H1 (cell line): Measurements from ENCODE around the gene NMD3. TPM values are rescaled to one million over a fixed set of nuclear protein-coding genes. Genes with fewer than 3 reads are reported as not detected.

Experiments
- CTCF ChIA-PET: fragments of 300-600 bp; sonication (Branson Sonifier 250); formaldehyde crosslinking; loops from one replicate; lab custom pipeline; 2021; ENCODE audit not compliant: partially characterized antibody; lab: Charles Lee
- POLR2A ChIA-PET: fragments of 300-600 bp; sonication (Branson Sonifier 250); formaldehyde crosslinking; loops from one replicate; lab custom pipeline; 2021; ENCODE audit warnings: inconsistent platforms; ENCODE audit not compliant: partially characterized antibody; lab: Charles Lee
- DNase-seq, 2 experiments: peaks; one replicate each; pipeline versions ENCODE4 v3.0.0 to v3.0.0-alpha.2; 2010 to 2022; ENCODE audit warnings: low spot score in 2 of 2, low read depth in 1 of 2, mixed read lengths in 1 of 2
- FAIRE-seq: peaks from 2 replicates; lab custom pipeline; 2011; peaks lifted over from hg19 to GRCh38; lab: Jason Lieb, UNC
- H2AFZ ChIP-seq: 2 replicates; pipeline ENCODE4 v1.8.1; 2012; ENCODE audit warnings: low read length, inconsistent platforms
- H2AK5ac ChIP-seq: 2 replicates; pipeline ENCODE4 v1.6.1; 2013; ENCODE audit warnings: low read depth, low read length
- H2BK120ac ChIP-seq: replicated peaks from 2 replicates; pipeline ENCODE3; 2013; ENCODE audit warnings: low read depth, low read length, inconsistent platforms
- H2BK12ac ChIP-seq: 2 replicates; pipeline ENCODE4 v1.6.1; 2013; ENCODE audit warnings: low read depth, low read length
- H2BK15ac ChIP-seq: 2 replicates; pipeline ENCODE4 v1.6.1; 2013; ENCODE audit warnings: low read length
- H2BK20ac ChIP-seq: 2 replicates; pipeline ENCODE4 v1.6.1; 2013; ENCODE audit warnings: low read length
- H2BK5ac ChIP-seq: 2 replicates; pipeline ENCODE4 v1.6.1; 2013; ENCODE audit warnings: low read depth, low read length
- H3K14ac ChIP-seq: 2 replicates; pipeline ENCODE4 v1.6.1; 2013; ENCODE audit warnings: inconsistent platforms; ENCODE audit not compliant: insufficient read length
- H3K18ac ChIP-seq: 2 replicates; pipeline ENCODE4 v1.6.1; 2013; ENCODE audit warnings: low read length; ENCODE audit errors: extremely low read depth
- H3K23ac ChIP-seq: 2 replicates; pipeline ENCODE4 v1.6.1; 2013; ENCODE audit warnings: inconsistent platforms; ENCODE audit not compliant: insufficient read length
- H3K23me2 ChIP-seq: 2 replicates; pipeline ENCODE4 v1.6.1; 2013; ENCODE audit warnings: low read depth, low read length
- H3K27ac ChIP-seq: 2 replicates; pipeline ENCODE4 v1.6.1; 2011; ENCODE audit warnings: low read depth, low read length, inconsistent platforms
- H3K27me3 ChIP-seq, 4 experiments: replicated peaks in 1 of 4; 1 replicate in 1 of 4; 2 replicates in 3 of 4; pipeline versions ENCODE4 v1.6.1 to v1.8.1; 2011 to 2013; ENCODE audit warnings: low read length in 3 of 4, mild to moderate bottlenecking in 3 of 4, inconsistent platforms in 2 of 4, mixed read lengths in 2 of 4, moderate library complexity in 1 of 4; ENCODE audit not compliant: control insufficient read depth in 3 of 4, insufficient read depth in 3 of 4; ENCODE audit errors: extremely low read depth in 1 of 4
- H3K36me3 ChIP-seq, 4 experiments: 2 replicates each; pipeline versions ENCODE4 v1.6.1 to v1.8.1; 2011 to 2013; ENCODE audit warnings: mild to moderate bottlenecking in 4 of 4, low read length in 3 of 4, moderate library complexity in 2 of 4, control low read depth in 1 of 4, inconsistent platforms in 1 of 4; ENCODE audit not compliant: insufficient read depth in 4 of 4, control insufficient read depth in 2 of 4
- H3K4ac ChIP-seq: replicated peaks from 2 replicates; pipeline ENCODE3; 2013; ENCODE audit warnings: low read length, low read depth, mixed read lengths, inconsistent platforms; ENCODE audit not compliant: insufficient read length
- H3K4me1 ChIP-seq, 4 experiments: replicated peaks in 1 of 4; 1 replicate in 1 of 4; 2 replicates in 3 of 4; pipeline versions ENCODE4 v1.6.1 to v1.8.1; 2011 to 2013; ENCODE audit warnings: low read length in 3 of 4, inconsistent platforms in 2 of 4, mixed read lengths in 1 of 4; ENCODE audit not compliant: insufficient read depth in 4 of 4, control insufficient read depth in 3 of 4
- H3K4me2 ChIP-seq, 2 experiments: 2 replicates each; pipeline versions ENCODE4 v1.6.1 to v1.8.1; 2011 to 2013; ENCODE audit warnings: low read depth in 2 of 2, low read length in 2 of 2, control low read depth in 1 of 2, inconsistent platforms in 1 of 2, mild to moderate bottlenecking in 1 of 2; ENCODE audit not compliant: insufficient read depth in 1 of 2
- H3K4me3 ChIP-seq, 4 experiments: fragments of 200-600, 300-600 bp in 1 of 4; sonication (generic), shearing (Covaris generic), sonication (Bioruptor Twin) in 1 of 4; 2 replicates each; pipeline versions ENCODE4 v1.5.1 to v1.8.1; 2011 to 2016; ENCODE audit warnings: low read length in 4 of 4, low read depth in 3 of 4, control low read depth in 2 of 4, inconsistent platforms in 2 of 4, mild to moderate bottlenecking in 2 of 4, mixed read lengths in 1 of 4, moderate library complexity in 1 of 4; ENCODE audit not compliant: insufficient read depth in 2 of 4; ENCODE audit errors: extremely low read depth in 1 of 4
- H3K56ac ChIP-seq: replicated peaks from 2 replicates; pipeline ENCODE3; 2013; ENCODE audit warnings: low read depth, mild to moderate bottlenecking, mixed read lengths, low read length, inconsistent platforms; ENCODE audit not compliant: insufficient read length
- H3K79me1 ChIP-seq: 2 replicates; pipeline ENCODE4 v1.6.1; 2013; ENCODE audit warnings: low read depth, low read length, control low read depth
- H3K79me2 ChIP-seq, 2 experiments: 2 replicates each; pipeline versions ENCODE4 v1.6.1 to v1.8.1; 2012 to 2013; ENCODE audit warnings: low read length in 2 of 2, mild to moderate bottlenecking in 2 of 2, inconsistent platforms in 1 of 2; ENCODE audit not compliant: insufficient read depth in 2 of 2, control insufficient read depth in 1 of 2
- H3K9ac ChIP-seq, 4 experiments: replicated peaks in 1 of 4; 1 replicate in 1 of 4; 2 replicates in 3 of 4; pipeline versions ENCODE4 v1.6.1 to v1.8.1; 2011 to 2013; ENCODE audit warnings: low read depth in 3 of 4, low read length in 3 of 4, control low read depth in 2 of 4, mild to moderate bottlenecking in 2 of 4, moderate library complexity in 2 of 4, inconsistent platforms in 1 of 4; ENCODE audit errors: extremely low read depth in 1 of 4
- H3K9me3 ChIP-seq, 2 experiments: 2 replicates each; pipeline versions ENCODE4 v1.6.1 to v1.8.1; 2012 to 2013; ENCODE audit warnings: mild to moderate bottlenecking in 2 of 2, moderate library complexity in 2 of 2, control low read depth in 1 of 2, inconsistent platforms in 1 of 2, low read depth in 1 of 2, low read length in 1 of 2, mixed read lengths in 1 of 2; ENCODE audit not compliant: insufficient read depth in 2 of 2
- H4K20me1 ChIP-seq, 2 experiments: replicated peaks in 1 of 2; 2 replicates each; pipeline versions ENCODE3 to v1.8.1; 2011 to 2013; ENCODE audit warnings: inconsistent platforms in 2 of 2, low read length in 2 of 2, mild to moderate bottlenecking in 1 of 2; ENCODE audit not compliant: insufficient read depth in 2 of 2, control insufficient read depth in 1 of 2
- H4K5ac ChIP-seq: 2 replicates; pipeline ENCODE4 v1.6.1; 2013; ENCODE audit warnings: low read length, low read depth, mixed read lengths, inconsistent platforms; ENCODE audit not compliant: insufficient read length
- H4K8ac ChIP-seq: 2 replicates; pipeline ENCODE4 v1.8.0; 2013; ENCODE audit warnings: mild to moderate bottlenecking, moderate library complexity, low read length, inconsistent platforms; ENCODE audit not compliant: insufficient read depth; ENCODE audit errors: extremely low read depth
- H4K91ac ChIP-seq: replicated peaks from 2 replicates; pipeline ENCODE3; 2013; ENCODE audit warnings: low read length, mixed read lengths, inconsistent platforms; ENCODE audit not compliant: insufficient read length
- WGBS, 2 experiments: shearing (Covaris generic) in 1 of 2; methylation state at CpG; one replicate each; pipeline versions ENCODE4 v1.1.6 to v1.1.7; 2013 to 2015; ENCODE audit warnings: low lambda C conversion rate in 2 of 2, mixed read lengths in 2 of 2, inconsistent platforms in 1 of 2, low coverage in 1 of 2, missing lambda C conversion rate in 1 of 2; ENCODE audit not compliant: insufficient replicate concordance in 2 of 2, insufficient coverage in 1 of 2, insufficient read length in 1 of 2; ENCODE audit errors: extremely low coverage in 1 of 2, missing lambda C conversion rate in 1 of 2; 5-methylcytosine and 5-hydroxymethylcytosine counted together
- polyA plus RNA-seq, 7 experiments: library from polyadenylated mRNA; depleted of rRNA in 3 of 7; stranded (reverse) in 5 of 7; unstranded in 2 of 7; fragments of >200 nt in 5 of 7; fragments of 200-250 nt in 2 of 7; gene quantifications; 1 replicate in 5 of 7; 2 replicates in 1 of 7; 4 replicates in 1 of 7; pipeline versions ENCODE4 v1.2.1 to v1.2.3, GENCODE V29; 2011 to 2013; ENCODE audit warnings: missing spikeins in 2 of 7, mixed read lengths in 2 of 7
- total RNA-seq: library from RNA; stranded (reverse); fragmentation: NEBNext Ultra II Directional; extraction: Animal tissue kit (Norgen Biotek cat#: 25700); gene quantifications from 2 replicates; pipeline ENCODE4 v1.2.1, GENCODE V29; 2021

The NMD3 gene
- total and polyA plus RNA-seq, 2 of the 8 experiments (the other 6 are each of a cell fraction or from before 2014, with no cell fraction given), result 12.1 to 64.2 TPM

DNA sequence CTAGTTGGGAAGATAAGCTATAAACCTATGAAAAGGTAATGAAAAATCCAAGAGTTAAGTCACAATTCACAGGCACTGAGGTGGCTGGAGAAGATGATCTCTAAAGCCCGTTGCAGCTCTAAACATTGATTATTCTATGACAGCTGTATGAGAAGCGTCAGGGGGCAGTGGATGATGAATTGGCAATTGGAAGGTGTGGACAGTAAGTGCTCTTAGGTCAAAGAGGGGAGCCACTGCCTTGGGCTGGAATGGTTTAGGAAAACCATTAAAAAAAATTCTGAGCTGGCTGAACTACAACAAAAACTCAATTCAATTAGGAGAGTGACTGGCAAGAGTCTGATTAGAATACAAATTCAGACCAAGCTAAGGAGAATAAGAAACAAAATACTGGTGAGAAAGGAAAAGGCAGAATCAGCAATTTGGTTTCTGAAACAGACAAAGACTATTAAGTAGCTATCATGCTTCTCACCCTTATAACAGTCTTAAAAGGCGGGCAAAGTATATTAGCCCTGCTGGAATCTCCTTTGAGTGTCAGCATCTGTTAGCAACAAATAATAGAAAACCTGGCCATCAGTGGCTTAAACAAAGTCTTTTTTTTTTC is 8.8 kb upstream of the NMD3 start:
- no peak overlapping the region for H2BK12ac ChIP-seq
- no peak overlapping the region for H4K5ac ChIP-seq
- no peak overlapping the region for H3K4me3 ChIP-seq
- H2BK20ac ChIP-seq, result no peak overlapping the region
- no peaks in the 10 kb centered on the region for H3K36me3 ChIP-seq
- no peak for FAIRE-seq
- no peaks in the 10 kb centered on the region for H4K20me1 ChIP-seq
- no peaks in the 10 kb centered on the region for H3K9me3 ChIP-seq
- H3K79me1 ChIP-seq, result no peaks in the 10 kb centered on the region
- H2BK5ac ChIP-seq, result no peak overlapping the region
- H4K91ac ChIP-seq, result no peak overlapping the region
- H2AFZ ChIP-seq, result no peak overlapping the region
- 79% methylated on average over 3 of the region's 3 CpGs; no CpG with 5 or more reads in 1 of the 2 experiments for WGBS, 2 experiments
- H3K23ac ChIP-seq, result no peak overlapping the region
- CTCF ChIA-PET, result interaction anchor here (0.6 to 2.3 kb wide), 6 partner anchors 11 to 544 kb away, joined by 3 to 10 read pairs (median 4); no protein-coding TSS in a partner anchor
- H3K23me2 ChIP-seq, result no peaks in the 10 kb centered on the region
- H3K18ac ChIP-seq, result no peak overlapping the region
- H3K14ac ChIP-seq, result no peak overlapping the region
- peaks cover 0 to 1% (median 0%) of the 10 kb centered on the region in 4 experiments; a peak in 1 of 7 replicates for H3K27me3 ChIP-seq
- no peak for DNase-seq
- no peak overlapping the region for H3K4me2 ChIP-seq
- no peak overlapping the region for H3K56ac ChIP-seq
- H4K8ac ChIP-seq, result no peak overlapping the region
- H2BK120ac ChIP-seq, result no peak overlapping the region
- H3K27ac ChIP-seq, result no peak overlapping the region
- no peak overlapping the region for H3K4ac ChIP-seq
- no peak overlapping the region for H3K9ac ChIP-seq
- H2BK15ac ChIP-seq, result no peak overlapping the region
- no peak overlapping the region for H2AK5ac ChIP-seq
- peaks cover 0 to 3% (median 1%) of the 10 kb centered on the region in 4 experiments; a peak in 1 of 7 replicates for H3K4me1 ChIP-seq
- POLR2A ChIA-PET, result no interaction called here
- H3K79me2 ChIP-seq, result no peaks in the 10 kb centered on the region
